SH-SY5Y (cell line): ENCODE data around the gene HAAO.

Experiments used
- GATA2 ChIP-seq: IDR thresholded peaks from 2 replicates; pipeline ENCODE4 v1.6.1; 2011; ENCODE audit warnings: mild to moderate bottlenecking, low read depth, low read length
- GATA3 ChIP-seq: IDR thresholded peaks from 2 replicates; pipeline ENCODE4 v1.6.1; 2011; ENCODE audit warnings: low read depth, mild to moderate bottlenecking, low read length, moderate library complexity

HAAO gene

DNA sequence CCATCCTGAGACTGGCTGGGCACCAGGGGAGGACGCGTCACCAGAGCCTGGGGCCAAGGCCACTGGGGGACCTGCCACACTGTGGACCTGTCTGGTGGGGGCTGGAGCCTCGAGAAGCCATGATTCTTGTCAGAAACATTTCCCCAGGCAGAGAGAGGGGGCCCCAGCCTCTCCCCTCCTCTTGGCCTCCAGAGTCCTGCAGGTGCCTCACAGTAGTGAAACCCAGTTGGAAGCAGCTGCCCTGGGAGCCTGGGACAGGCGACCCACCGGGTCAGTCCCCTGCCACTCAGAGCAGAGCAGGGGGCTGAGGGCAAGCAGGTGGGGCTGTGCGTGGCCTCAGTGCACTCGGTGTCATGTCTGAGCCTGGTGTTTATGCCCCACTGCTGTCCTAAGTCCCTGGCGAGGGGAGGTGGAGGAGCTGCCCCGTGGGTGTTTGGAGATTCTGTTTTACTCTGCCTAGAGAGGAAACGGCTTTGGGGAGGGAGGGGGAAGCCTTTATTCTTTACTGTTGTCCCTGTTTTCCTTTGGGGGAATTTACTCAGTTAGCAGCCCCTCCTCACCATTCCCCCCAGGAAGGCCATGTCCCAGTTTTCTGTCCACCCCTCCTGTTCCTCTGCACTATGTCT lies 36.1 kb downstream of the HAAO start:
- TF ChIP-seq GATA2 (no peak), GATA3 (no peak)

- TF ChIP-seq GATA2, result no peak
- TF ChIP-seq GATA3, result no peak
Measured at GRCh38 chr2:42755191-42755880, 37.0 kb downstream of the HAAO start.

DNA sequence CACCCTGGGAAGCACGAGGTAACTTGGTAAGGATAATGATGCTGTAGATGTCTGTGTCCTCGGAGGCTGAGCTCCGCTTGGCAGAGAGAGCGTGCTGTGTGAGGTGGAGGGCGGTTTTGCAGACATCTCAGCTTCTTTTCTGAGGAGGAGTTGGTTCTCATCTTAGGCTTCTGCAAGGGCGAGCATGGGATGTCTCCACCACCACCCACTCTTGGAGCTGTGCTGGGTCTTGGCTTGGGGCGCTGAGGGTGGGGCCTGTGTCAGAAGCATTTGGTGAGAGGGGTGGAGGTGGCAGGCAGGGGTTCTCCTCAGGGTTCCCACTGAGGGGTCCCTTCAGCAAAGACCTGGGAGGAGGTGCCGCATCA lies 37.6 kb downstream of the HAAO start:
- TF ChIP-seq GATA3, result no peak
- no peak for TF ChIP-seq GATA2

DNA sequence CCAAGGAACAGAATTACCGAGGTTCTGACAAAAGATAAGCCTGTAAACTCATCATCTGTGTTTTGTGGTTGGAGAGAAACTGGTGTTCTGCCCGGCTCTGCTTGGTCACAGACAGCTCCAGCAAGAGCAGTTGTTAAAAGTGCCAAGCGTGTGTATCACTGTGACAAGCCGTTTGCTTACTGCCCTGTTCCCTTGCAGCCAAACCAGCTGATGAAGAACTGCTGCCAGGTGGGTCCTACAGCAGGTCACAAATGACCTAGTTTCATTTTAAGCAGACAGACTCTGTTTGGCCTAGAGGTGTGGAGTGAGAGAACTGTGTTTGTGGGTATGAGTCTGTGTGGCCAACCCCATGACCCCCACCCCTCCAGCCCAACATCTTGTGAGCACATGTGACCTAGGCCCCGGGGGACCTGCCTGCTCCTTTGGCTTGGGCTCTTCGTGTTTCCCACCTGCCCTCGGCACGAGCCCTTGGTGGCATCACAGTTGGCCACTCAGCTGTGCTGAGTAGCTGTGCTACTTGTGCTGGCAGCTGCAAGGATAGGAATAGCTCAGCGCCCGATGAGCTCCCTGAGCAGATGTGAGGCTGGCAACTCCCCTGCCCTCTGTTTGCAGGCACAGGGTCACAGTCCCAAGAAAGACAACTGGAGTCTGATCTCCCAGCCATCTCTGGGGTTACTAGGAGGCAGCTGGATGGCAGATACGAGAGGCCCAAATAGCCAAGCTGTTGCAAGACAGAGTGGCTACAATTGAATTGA lies 38.2 kb downstream of the HAAO start:
- TF ChIP-seq GATA2 (no peak), GATA3 (no peak)

GRCh38 chr2:42752816-42753813 lies 39.3 kb downstream of the HAAO start:
- no peak for TF ChIP-seq GATA2
- TF ChIP-seq GATA3, result no peak

DNA sequence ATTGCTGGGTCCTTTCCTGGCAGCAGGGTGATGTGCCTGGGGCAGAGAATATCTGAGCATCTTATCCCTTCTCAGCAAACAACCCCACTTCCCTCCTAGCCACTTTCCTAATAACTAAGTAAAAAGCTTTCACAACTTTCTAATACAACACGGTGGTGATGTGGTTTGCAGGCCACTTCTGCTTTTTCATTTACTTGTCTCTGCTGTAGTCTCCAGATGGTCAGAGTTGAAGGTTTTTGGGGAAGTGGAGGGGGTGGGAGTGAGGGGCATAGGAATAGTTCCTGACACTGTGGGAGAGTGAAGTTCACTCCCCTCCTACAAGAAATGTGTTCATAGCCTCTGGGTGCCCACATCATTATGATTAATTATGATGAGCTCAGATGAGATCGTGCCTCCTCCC lies 40.1 kb downstream of the HAAO start:
- no peak for TF ChIP-seq GATA3
- TF ChIP-seq GATA2, result no peak

- TF ChIP-seq GATA3 (no peak), GATA2 (no peak)
Measured at GRCh38 chr2:42748840-42749239, 43.5 kb downstream of the HAAO start.

- TF ChIP-seq GATA2, result no peak
Measured at GRCh38 chr2:42747422-42747821, 45.0 kb downstream of the HAAO start.

- TF ChIP-seq GATA3, result no peak
- TF ChIP-seq GATA2, result no peak
Measured at GRCh38 chr2:42744545-42745082, 47.8 kb downstream of the HAAO start.

DNA sequence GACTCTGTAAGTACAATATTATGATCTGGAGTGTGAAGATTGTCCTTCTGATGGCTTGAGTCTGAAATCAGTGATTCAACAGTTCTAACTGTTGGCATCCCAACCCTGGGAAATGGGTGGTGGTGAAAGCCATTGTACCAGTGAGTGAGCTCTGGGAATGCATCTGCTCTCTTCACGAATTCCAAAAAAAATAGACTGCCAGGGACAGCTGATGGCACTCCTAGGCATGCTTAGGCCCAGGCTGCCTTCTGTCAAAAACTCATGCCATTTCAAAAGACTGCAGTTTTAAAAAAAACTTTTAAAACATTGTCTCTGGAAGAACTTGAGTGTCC lies 48.8 kb downstream of the HAAO start:
- no peak for TF ChIP-seq GATA3
- TF ChIP-seq GATA2, result no peak

DNA sequence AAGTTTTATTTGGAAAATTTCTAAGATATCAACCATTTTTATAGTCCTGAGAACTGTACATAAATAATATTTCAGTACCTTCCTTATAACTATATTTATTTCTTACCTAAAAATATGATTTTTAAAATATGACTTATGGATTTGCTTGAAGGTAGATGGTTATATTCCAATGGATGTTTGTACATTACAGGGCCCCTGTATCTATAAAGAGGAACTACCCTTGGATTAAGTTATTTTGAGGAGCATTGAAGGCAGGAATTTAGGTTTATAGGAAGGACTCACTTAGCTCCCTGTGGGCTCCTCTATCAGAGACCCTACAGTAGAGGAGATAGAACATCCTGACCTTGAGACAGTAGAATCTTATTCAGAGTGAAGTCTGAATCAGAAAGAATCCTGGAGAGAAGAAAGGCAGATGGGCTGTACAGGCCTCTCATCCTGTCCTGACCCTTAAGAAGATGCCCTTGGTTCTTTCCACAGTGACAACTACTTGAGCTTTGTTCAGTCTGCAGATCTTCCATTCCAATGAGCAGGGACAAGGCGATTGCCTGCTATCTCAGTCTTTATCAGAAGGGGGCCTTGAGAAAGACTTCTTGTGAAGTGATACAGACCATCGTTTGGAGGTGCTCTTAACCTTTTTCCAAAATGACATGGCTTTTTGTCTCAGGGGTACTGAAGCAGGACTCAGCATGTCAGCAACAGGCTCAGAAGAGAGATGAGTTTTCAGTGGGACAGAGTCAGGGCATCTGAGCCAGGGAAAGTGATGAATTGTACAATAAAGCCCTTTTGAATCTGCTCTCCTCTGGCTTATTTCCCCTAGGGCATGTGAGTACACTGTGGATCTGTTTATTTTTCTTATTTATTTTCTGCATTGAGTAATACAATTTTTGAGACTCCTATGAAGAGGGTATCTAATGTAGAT lies 49.4 kb downstream of the HAAO start:
- TF ChIP-seq GATA3 (no peak), GATA2 (no peak)

GRCh38 chr2:42741140-42741539 lies 51.2 kb downstream of the HAAO start:
- TF ChIP-seq GATA3 (no peak), GATA2 (no peak)
